Mesendoderm (in vitro differentiated cells): ENCODE data around the gene RPUSD4.
A peak's percentile ranks its signal among the peaks of the same experiment; 100 is the strongest.

Experiments
- DNase-seq: peaks from one replicate; pipeline ENCODE4 v3.0.0; 2013
- H2AK5ac ChIP-seq: 2 replicates; pipeline ENCODE4 v1.6.1; 2013; ENCODE audit warnings: low read length, inconsistent platforms
- H2BK120ac ChIP-seq: 2 replicates; pipeline ENCODE4 v1.6.1; 2013; ENCODE audit warnings: low read depth, mild to moderate bottlenecking, low read length, moderate library complexity, mixed read lengths
- H2BK15ac ChIP-seq: replicated peaks from 2 replicates; pipeline ENCODE4 v1.6.1; 2013; ENCODE audit warnings: low read depth, mild to moderate bottlenecking, moderate library complexity
- H2BK5ac ChIP-seq: 2 replicates; pipeline ENCODE4 v1.6.1; 2013; ENCODE audit warnings: low read length, inconsistent platforms
- H3K18ac ChIP-seq: 2 replicates; pipeline ENCODE4 v1.6.1; 2013; ENCODE audit warnings: mild to moderate bottlenecking, low read length, mixed read lengths
- H3K23ac ChIP-seq: one replicate; pipeline ENCODE4 v1.6.1; 2013; ENCODE audit warnings: low read length
- H3K27ac ChIP-seq: 2 replicates; pipeline ENCODE4 v1.5.1; 2013; ENCODE audit warnings: low read depth, mild to moderate bottlenecking, inconsistent platforms, low read length, moderate library complexity
- H3K27me3 ChIP-seq: 2 replicates; pipeline ENCODE4 v1.6.1; 2013; ENCODE audit warnings: low read length, control low read depth, mild to moderate bottlenecking, inconsistent platforms; ENCODE audit not compliant: insufficient read depth, poor library complexity
- H3K36me3 ChIP-seq: 2 replicates; pipeline ENCODE4 v1.6.1; 2013; ENCODE audit warnings: low read length, inconsistent platforms; ENCODE audit not compliant: control insufficient read depth, insufficient read depth
- H3K4ac ChIP-seq: one replicate; pipeline ENCODE4 v1.6.1; 2013; ENCODE audit warnings: low read depth, mild to moderate bottlenecking, low read length, moderate library complexity
- H3K4me1 ChIP-seq: 2 replicates; pipeline ENCODE4 v1.6.1; 2013; ENCODE audit warnings: low read depth, low read length, inconsistent platforms; ENCODE audit not compliant: control insufficient read depth
- H3K4me2 ChIP-seq: 2 replicates; pipeline ENCODE4 v1.6.1; 2013; ENCODE audit warnings: low read length
- H3K4me3 ChIP-seq: 2 replicates; pipeline ENCODE4 v1.5.1; 2013; ENCODE audit warnings: mild to moderate bottlenecking, low read length
- H3K56ac ChIP-seq: one replicate; pipeline ENCODE4 v1.6.1; 2013; ENCODE audit warnings: low read length
- H3K79me1 ChIP-seq: 2 replicates; pipeline ENCODE4 v1.6.1; 2013; ENCODE audit warnings: low read length, inconsistent platforms
- H3K79me2 ChIP-seq: 2 replicates; pipeline ENCODE4 v1.6.1; 2013; ENCODE audit warnings: mild to moderate bottlenecking, low read length; ENCODE audit not compliant: control insufficient read depth, insufficient read depth
- H3K9ac ChIP-seq: 2 replicates; pipeline ENCODE4 v1.6.1; 2013; ENCODE audit warnings: low read length, inconsistent platforms
- H4K5ac ChIP-seq: one replicate; pipeline ENCODE4 v1.6.1; 2013; ENCODE audit warnings: low read length
- H4K8ac ChIP-seq: one replicate; pipeline ENCODE4 v1.6.1; 2013; ENCODE audit warnings: low read depth, mild to moderate bottlenecking, control low read depth, low read length, moderate library complexity
- WGBS: extraction: QIAGEN DNeasy Blood & Tissue Kit; methylation state at CpG from one replicate; pipeline ENCODE4 v1.1.7; 2013; ENCODE audit warnings: low lambda C conversion rate, missing lambda C conversion rate; ENCODE audit not compliant: insufficient coverage; ENCODE audit errors: extremely low coverage; 5-methylcytosine and 5-hydroxymethylcytosine counted together

Gene RPUSD4

DNA sequence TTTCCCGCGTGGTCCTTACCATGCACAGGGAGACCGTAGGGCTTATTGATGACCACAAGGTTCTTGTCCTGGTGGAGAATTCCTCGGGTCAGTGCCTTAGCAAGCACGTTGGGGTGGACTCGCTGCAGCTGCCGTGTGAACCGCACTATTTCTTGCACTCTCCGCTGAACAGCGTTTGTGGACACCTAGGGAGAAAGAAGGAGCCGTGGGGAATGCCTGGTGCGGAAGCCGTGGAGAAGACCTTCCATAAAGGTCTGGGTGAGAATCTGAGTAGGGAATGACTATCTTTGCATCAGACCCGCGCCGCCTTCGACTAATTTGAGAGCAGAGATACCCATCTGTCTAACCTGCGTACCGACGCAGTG, 597 bp downstream of the RPUSD4 start:
- H3K9ac ChIP-seq, result peak overlapping the region; percentile 85
- WGBS, result no CpG with 5 or more reads among the region's 20 CpGs

GRCh38 chr11:126207896-126208295, 3.6 kb downstream of the RPUSD4 start:
- WGBS, result no CpG with 5 or more reads among the region's 2 CpGs
- Histone ChIP-seq H2BK5ac (no peak overlapping the region), H3K79me1 (peaks cover 7% of the 10 kb centered on the region), H3K4ac (no peak overlapping the region), H4K5ac (no peak overlapping the region), H3K4me1 (no peaks in the 10 kb centered on the region), H2BK15ac (no peak overlapping the region), H2AK5ac (no peak overlapping the region), H3K9ac (no peak overlapping the region), H2BK120ac (no peak overlapping the region), H3K18ac (no peak overlapping the region), H3K27me3 (no peaks in the 10 kb centered on the region), H3K36me3 (peaks cover 8% of the 10 kb centered on the region), H3K79me2 (peaks cover 16% of the 10 kb centered on the region), H4K8ac (no peak overlapping the region), H3K4me2 (no peak overlapping the region), H3K23ac (no peak overlapping the region), H3K27ac (no peak overlapping the region), H3K56ac (no peak overlapping the region), H3K4me3 (no peak overlapping the region)
- DNase-seq, result no peak

More for the DNA sequence above, 597 bp downstream of the RPUSD4 start:
- peak overlapping the region; percentile 41 for H3K4ac ChIP-seq
- H3K79me1 ChIP-seq, result peaks cover 12% of the 10 kb centered on the region
- no peak overlapping the region for H2BK120ac ChIP-seq
- H3K27me3 ChIP-seq, result no peaks in the 10 kb centered on the region
- peak overlapping the region; percentile 94 for H3K56ac ChIP-seq
- H3K4me2 ChIP-seq, result peak overlapping the region; percentile 81
- H2BK15ac ChIP-seq, result no peak overlapping the region
- no peak overlapping the region for H4K5ac ChIP-seq
- peaks cover 26% of the 10 kb centered on the region for H3K79me2 ChIP-seq
- H3K4me3 ChIP-seq, result peak overlapping the region; percentile 88
- DNase-seq, result no peak
- H3K4me1 ChIP-seq, result no peaks in the 10 kb centered on the region
- no peak overlapping the region for H3K18ac ChIP-seq
- H4K8ac ChIP-seq, result no peak overlapping the region
- H2AK5ac ChIP-seq, result no peak overlapping the region
- no peak overlapping the region for H3K23ac ChIP-seq
- H3K36me3 ChIP-seq, result peaks cover 2% of the 10 kb centered on the region
- H3K27ac ChIP-seq, result no peak overlapping the region
- H2BK5ac ChIP-seq, result no peak overlapping the region

- H3K79me1 ChIP-seq, result no peaks in the 10 kb centered on the region
- no peak overlapping the region for H2AK5ac ChIP-seq
- no peak overlapping the region for H3K9ac ChIP-seq
- peaks cover 13% of the 10 kb centered on the region for H3K36me3 ChIP-seq
- no peak overlapping the region for H4K5ac ChIP-seq
- WGBS, result no CpG with 5 or more reads among the region's 14 CpGs
- H3K23ac ChIP-seq, result no peak overlapping the region
- no peak overlapping the region for H2BK5ac ChIP-seq
- no peak overlapping the region for H3K56ac ChIP-seq
- H2BK120ac ChIP-seq, result no peak overlapping the region
- H3K27me3 ChIP-seq, result no peaks in the 10 kb centered on the region
- no peak overlapping the region for H3K4ac ChIP-seq
- H3K4me1 ChIP-seq, result no peaks in the 10 kb centered on the region
- H2BK15ac ChIP-seq, result no peak overlapping the region
- H3K4me3 ChIP-seq, result no peak overlapping the region
- H4K8ac ChIP-seq, result no peak overlapping the region
- no peak overlapping the region for H3K27ac ChIP-seq
- H3K4me2 ChIP-seq, result no peak overlapping the region
- H3K79me2 ChIP-seq, result peaks cover 2% of the 10 kb centered on the region
- no peak overlapping the region for H3K18ac ChIP-seq
- DNase-seq, result no peak
Observed at GRCh38 chr11:126205359-126205758, 6.1 kb downstream of the RPUSD4 start.

DNA sequence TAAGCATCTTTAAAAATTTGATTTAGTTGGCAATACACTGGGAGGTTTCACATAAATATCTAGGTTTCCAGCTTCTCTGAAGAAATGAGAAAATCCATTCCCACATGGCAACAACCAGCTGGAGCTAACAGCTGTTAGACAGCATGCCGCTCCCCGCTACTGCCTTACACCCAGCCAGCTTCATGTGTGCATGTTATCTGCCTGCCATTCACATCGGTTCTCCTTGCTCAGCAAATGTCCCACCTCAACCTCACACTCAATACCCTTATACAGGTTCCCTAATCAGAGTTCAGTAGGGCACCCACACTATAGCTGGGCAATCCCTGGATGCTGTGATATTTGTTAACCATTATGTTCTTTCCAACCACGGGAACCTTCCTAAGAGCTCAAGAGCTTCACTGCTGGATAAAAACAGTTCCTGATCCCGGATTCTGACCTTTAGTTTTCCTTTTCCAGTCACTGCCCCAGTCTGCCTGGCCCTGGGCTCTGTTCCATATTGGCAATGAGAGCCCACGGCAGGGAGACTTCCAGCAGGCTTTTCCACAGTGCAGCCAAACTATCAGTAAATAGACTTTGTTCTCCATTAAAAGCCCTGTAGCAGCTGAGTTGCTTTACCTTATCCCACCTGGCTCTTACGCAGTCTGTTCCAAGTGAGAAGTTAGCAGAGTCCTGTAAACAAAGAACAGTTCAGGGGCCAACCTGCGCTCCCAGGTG, 8.6 kb downstream of the RPUSD4 start:
- no peaks in the 10 kb centered on the region for H3K79me2 ChIP-seq
- H2BK120ac ChIP-seq, result no peak overlapping the region
- no peak overlapping the region for H3K4me3 ChIP-seq
- no peak overlapping the region for H3K27ac ChIP-seq
- H4K5ac ChIP-seq, result no peak overlapping the region
- H3K18ac ChIP-seq, result no peak overlapping the region
- H3K36me3 ChIP-seq, result peaks cover 12% of the 10 kb centered on the region
- H2AK5ac ChIP-seq, result no peak overlapping the region
- no peak overlapping the region for H4K8ac ChIP-seq
- no peak overlapping the region for H3K4ac ChIP-seq
- no peaks in the 10 kb centered on the region for H3K4me1 ChIP-seq
- no peak overlapping the region for H3K4me2 ChIP-seq
- no peak for DNase-seq
- H2BK5ac ChIP-seq, result no peak overlapping the region
- no peak overlapping the region for H2BK15ac ChIP-seq
- no peak overlapping the region for H3K23ac ChIP-seq
- H3K56ac ChIP-seq, result no peak overlapping the region
- no CpG with 5 or more reads among the region's 8 CpGs for WGBS
- H3K79me1 ChIP-seq, result no peaks in the 10 kb centered on the region
- H3K9ac ChIP-seq, result no peak overlapping the region
- no peaks in the 10 kb centered on the region for H3K27me3 ChIP-seq

DNA sequence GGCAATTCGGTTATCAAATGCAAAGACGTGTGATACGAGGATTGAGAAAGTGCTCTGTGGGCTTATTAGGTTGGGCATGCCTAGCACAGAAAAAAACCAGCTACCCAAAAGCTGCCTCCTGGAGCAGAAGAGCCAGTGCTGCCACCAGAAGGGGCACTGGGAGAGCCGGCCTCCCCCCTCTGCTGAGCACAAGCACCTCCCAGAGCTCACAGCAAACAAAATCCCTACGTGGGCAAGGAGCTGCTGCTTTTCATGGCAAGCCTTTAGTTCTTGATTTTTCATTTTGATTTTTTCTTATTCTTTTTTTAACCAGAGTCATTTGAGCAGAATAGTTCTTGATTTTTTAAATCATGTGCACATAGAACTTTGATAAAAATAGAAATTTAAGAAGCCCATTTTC, 12.8 kb downstream of the RPUSD4 start:
- Histone ChIP-seq H3K27me3 (no peaks in the 10 kb centered on the region), H3K4ac (no peak overlapping the region), H2BK120ac (no peak overlapping the region), H3K9ac (no peak overlapping the region), H2BK15ac (no peak overlapping the region), H3K56ac (no peak overlapping the region), H3K18ac (no peak overlapping the region), H3K27ac (no peak overlapping the region), H2AK5ac (no peak overlapping the region), H3K4me3 (no peak overlapping the region), H3K4me2 (no peak overlapping the region), H3K23ac (no peak overlapping the region), H3K79me2 (no peaks in the 10 kb centered on the region), H3K36me3 (peaks cover 16% of the 10 kb centered on the region), H4K5ac (no peak overlapping the region), H3K79me1 (peaks cover 6% of the 10 kb centered on the region), H2BK5ac (no peak overlapping the region), H3K4me1 (no peaks in the 10 kb centered on the region), H4K8ac (no peak overlapping the region)
- DNase-seq, result no peak
- no CpG with 5 or more reads among the region's 5 CpGs for WGBS
